NB4 (cell line): ENCODE results near the gene KRT6C.
A peak's percentile ranks its signal among the peaks of the same experiment; 100 is the strongest.
"Not testable (repeated sequence)": the region's sequence is repeated elsewhere in the genome, so short reads cannot be mapped to it uniquely, and the experiment has no call there.

Experiments
- DNase-seq: peaks from one replicate; pipeline ENCODE4 v3.0.0; 2010; ENCODE audit warnings: low read depth
- H3K4me3 ChIP-seq: one replicate; pipeline ENCODE4 v1.5.1; 2011; ENCODE audit warnings: mild to moderate bottlenecking, low read depth, low read length, moderate library complexity
- MYC ChIP-seq: IDR thresholded peaks from 2 replicates; pipeline ENCODE4 v1.6.1; 2011; ENCODE audit warnings: low read depth, low read length
- POLR2A ChIP-seq: IDR thresholded peaks from 2 replicates; pipeline ENCODE4 v1.6.1; 2011; ENCODE audit warnings: mild to moderate bottlenecking; ENCODE audit not compliant: insufficient read length; ENCODE audit errors: extremely low read depth
- TF ChIP-seq, protein P1 (sequence below): IDR thresholded peaks from one replicate; pipeline ENCODE4 v1.5.1; 2012; ENCODE audit warnings: low read depth, low read length
- TF ChIP-seq, protein P2 (sequence below): IDR thresholded peaks from 2 replicates; pipeline ENCODE4 v1.6.1; 2011; ENCODE audit warnings: low read depth, low read length

KRT6C gene

DNA sequence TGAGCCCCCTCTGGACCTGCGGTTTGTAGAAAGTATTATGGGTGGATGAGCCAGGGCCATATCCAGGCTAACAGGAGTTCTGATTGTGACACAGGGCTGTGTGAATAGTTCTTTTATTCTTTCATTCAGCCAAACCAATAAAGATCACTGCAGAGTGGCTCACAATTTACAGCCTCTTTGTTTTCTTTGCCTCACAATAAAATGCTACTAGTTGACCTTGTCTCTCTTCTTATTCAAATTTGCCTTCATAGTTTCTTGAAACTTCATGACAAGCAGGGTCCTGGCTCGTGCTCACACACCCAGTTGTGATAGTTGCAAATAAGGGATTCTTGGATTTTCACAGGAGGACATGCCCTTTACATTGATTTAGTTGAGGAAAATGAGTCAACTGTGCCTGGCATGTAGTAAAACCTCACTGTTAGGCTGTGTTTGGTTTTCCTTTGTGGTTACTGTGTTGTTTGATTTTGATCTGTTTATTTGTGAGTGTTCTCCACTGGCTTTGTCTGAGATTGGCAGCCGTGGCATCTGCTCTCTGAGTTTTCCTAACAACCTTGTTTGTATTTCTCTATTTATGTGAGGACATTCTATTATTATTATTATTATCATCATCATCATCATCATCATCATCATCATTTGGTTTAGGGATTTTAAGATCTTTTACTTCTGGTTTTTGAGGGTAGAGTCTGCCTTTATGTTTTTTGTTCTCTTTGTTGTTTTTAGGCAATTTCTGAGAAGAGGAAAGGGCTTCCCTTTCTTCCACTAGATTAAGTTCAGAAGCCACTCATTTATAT lies 19.0 kb downstream of the KRT6C start:
- no peak for DNase-seq
- TF ChIP-seq, protein P1, sequence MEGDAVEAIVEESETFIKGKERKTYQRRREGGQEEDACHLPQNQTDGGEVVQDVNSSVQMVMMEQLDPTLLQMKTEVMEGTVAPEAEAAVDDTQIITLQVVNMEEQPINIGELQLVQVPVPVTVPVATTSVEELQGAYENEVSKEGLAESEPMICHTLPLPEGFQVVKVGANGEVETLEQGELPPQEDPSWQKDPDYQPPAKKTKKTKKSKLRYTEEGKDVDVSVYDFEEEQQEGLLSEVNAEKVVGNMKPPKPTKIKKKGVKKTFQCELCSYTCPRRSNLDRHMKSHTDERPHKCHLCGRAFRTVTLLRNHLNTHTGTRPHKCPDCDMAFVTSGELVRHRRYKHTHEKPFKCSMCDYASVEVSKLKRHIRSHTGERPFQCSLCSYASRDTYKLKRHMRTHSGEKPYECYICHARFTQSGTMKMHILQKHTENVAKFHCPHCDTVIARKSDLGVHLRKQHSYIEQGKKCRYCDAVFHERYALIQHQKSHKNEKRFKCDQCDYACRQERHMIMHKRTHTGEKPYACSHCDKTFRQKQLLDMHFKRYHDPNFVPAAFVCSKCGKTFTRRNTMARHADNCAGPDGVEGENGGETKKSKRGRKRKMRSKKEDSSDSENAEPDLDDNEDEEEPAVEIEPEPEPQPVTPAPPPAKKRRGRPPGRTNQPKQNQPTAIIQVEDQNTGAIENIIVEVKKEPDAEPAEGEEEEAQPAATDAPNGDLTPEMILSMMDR, result no peak
- TF ChIP-seq MYC, result no peak
- H3K4me3 ChIP-seq, result no peak overlapping the region

DNA sequence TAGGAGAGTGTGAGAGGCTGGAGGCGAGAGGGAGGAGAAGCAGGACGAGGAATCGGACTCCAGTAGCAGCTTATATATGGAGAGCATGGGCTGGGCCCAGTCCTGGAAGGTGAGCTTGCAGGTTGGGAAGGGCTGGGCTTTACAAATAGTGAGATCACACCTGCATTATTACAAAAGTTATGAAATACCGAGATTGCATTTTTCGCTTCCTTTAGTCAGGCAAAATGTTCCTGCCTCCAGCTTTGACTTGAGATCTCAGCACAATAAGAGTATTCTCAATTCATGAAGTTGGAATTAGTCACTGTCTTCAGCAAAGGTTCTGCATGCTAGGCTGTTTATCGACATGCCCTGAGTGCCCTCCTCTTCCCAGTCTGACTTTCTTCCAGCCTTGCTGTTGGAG lies 21.5 kb downstream of the KRT6C start, which contains the start of gene KRT6B:
Gene KRT6B, minus strand, starts transcription at position 46 of the 400 bp plus-strand sequence. CDS start 68 bp downstream, outside the sequence.
- TF ChIP-seq POLR2A (no peak), MYC (no peak)
- TF ChIP-seq, protein P1, result no peak
- TF ChIP-seq, protein P2, sequence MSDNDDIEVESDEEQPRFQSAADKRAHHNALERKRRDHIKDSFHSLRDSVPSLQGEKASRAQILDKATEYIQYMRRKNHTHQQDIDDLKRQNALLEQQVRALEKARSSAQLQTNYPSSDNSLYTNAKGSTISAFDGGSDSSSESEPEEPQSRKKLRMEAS, result no peak
- no peak for DNase-seq

DNA sequence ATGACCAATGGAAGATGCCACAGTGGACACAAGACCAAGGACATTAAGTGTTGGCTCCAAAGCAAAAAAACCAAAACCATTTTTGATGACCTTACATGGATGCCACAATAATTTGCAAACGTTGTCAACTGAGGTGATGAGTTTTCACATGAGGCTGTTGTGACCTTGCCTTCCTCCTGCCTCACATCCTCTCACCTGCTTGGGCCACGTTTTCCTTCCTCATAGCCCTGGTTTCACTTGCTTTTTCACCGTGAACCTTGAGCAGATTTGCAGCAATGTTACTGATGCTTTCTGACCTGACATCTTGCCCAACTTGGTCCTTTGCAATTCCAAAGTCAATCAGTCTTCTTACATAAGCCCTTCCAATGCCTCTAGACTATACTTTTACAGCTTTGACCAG lies 25.4 kb downstream of the KRT6C start:
- no peak overlapping the region for H3K4me3 ChIP-seq
- no peak for DNase-seq
- TF ChIP-seq, protein P2, result no peak
- TF ChIP-seq, protein P1, result no peak
- TF ChIP-seq MYC, result no peak
- TF ChIP-seq POLR2A, result no peak

More for the DNA sequence above, 21.5 kb downstream of the KRT6C start, which contains the start of gene KRT6B:
- H3K4me3 ChIP-seq, result no peak within 1 kb of the TSS

DNA sequence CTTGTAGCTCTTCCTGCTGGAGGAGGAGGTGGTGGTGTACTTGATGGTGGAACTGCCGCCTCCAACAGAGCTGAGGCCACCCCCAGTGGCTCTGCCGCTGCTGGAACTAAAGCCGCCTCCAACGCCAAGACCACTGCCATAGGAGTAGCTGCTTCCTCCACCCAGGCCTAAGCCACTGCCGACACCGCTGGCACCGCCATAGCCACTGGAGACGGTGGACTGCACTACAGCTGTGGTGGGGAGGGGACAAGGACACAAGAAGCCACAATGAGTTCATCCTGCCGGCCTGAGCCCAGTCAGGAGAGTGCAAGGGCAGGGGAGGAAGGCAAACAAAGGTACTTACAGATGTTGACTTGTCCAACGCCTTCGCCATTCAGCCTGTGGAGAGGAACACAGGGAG lies 26.4 kb downstream of the KRT6C start:
- H3K4me3 ChIP-seq, DNase-seq: not testable (repeated sequence)

DNA sequence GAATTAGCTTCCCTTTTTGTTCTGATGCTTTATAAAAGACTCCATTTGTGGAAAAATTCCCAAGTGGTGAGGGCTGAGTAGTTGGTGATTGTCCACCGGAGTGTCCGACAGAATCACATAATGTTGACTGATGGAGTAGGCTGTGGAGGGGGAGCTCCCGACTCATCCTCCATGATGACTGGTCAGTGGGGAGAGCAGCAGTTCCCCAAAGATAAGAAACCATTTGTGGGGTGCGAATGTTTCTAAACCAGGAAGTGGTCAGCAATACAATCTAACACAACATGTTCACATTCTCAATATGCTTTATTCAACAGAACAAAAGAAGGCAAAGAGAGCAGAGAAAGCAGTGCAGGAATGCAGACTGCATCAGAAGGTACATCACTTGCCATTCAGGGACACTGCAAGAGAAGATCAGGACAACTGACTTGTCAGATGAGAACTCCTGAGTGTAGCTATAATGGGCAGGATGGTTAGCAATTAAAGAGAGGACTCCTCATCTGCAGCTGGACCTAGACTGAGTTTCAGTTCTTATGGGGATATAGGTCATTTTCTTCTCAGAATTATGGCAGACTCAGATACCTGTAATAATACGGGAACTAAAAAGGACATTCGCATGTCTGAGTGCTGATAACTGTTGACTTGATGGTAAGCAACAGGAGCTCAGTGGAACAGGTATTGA lies 27.1 kb downstream of the KRT6C start:
- peak; percentile 16 for DNase-seq
- no peak overlapping the region for H3K4me3 ChIP-seq
- TF ChIP-seq POLR2A, result no peak
- TF ChIP-seq, protein P2, result no peak
- TF ChIP-seq, protein P1, result no peak
- no peak for TF ChIP-seq MYC

DNA sequence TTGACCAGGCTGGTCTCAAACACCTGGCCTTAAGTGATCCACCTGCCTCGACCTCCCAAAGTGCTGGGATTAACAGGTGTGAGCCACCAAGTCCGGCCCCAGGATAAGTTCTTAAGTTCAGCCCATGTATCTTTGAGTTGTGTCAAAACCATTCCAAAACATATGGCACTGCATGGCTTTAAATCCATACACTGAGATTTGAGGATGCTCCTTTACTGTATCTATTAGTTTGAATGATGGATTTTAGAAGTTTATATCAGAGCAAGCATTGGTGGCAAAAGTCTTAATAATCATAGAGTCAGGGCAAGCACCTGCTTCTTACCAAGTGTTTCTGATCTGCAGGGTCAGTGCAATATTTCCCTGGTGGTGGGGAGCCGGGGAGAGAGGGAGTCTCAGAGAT lies 27.7 kb downstream of the KRT6C start:
- H3K4me3 ChIP-seq, result no peak overlapping the region
- TF ChIP-seq POLR2A (no peak), MYC (no peak)
- TF ChIP-seq, protein P1, result no peak
- TF ChIP-seq, protein P2, result no peak
- DNase-seq, result no peak
